ENCODE data around the gene MPP2. TPM values are rescaled to one million over a fixed set of nuclear protein-coding genes. Genes with fewer than 3 reads are reported as not detected.

Gene MPP2
- total and polyA plus RNA-seq, 2 donors (not counting 3 experiments of a cell fraction or from before 2014, with no cell fraction given): 1.4 to 1.6 TPM

DNA sequence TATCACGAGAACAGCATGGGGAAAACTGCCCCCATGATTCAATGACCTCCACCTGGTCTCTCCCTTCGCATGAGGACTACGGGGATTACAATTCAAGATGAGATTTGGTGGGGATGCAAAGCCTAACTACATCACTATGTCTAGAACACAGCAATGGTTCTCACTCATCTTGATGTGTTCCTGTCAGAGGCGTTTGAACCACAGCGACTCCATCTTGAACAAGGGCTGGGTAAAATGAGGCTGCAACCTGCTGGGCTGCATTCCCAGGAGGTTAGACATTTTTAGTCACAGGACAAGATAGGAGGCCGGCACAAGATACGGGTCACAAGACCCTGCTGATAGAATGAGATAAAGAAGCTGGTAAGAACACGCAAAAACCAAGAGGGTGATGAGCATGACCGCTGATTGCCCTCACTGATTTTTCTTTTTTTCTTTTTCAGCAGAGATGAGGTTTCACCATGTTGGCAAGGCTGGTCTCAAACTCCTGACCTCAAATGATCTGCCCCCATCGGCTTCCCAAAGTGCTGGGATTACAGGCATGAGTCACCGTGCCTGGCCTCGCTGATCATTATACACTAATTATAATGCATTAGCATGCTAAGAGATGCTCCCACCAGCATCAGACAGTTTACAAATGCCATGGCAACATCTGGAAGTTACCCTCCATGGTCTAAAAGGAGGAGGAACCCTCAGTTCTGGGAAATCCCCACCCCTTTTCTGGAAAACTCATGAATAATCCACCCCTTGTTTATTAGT lies 37.9 kb upstream of the MPP2 start:
- Histone ChIP-seq H3K4me1 (ENCODE audit: control insufficient read depth, extremely low read depth, insufficient read depth, low read length) (no peaks in the 10 kb centered on the region), H3K4me2 (ENCODE audit: insufficient read depth, low read length) (no peak overlapping the region), H3K79me2 (ENCODE audit: control insufficient read depth, insufficient read depth, low read length) (no peaks in the 10 kb centered on the region), H3K27ac (ENCODE audit: insufficient read depth, low read depth, low read length) (no peak overlapping the region), H3K9ac (replicated peaks; ENCODE audit: extremely low read depth, insufficient read depth, low read length) (no peak overlapping the region), H3K36me3 (ENCODE audit: control insufficient read depth in 2 of 2, extremely low read depth in 1 of 2, insufficient read depth in 2 of 2, low read length in 2 of 2) (no peaks in the 10 kb centered on the region), H3K4me3 (replicated peaks in 1 of 3; ENCODE audit: insufficient read depth in 1 of 3, low read depth in 1 of 3, low read length in 3 of 3) (no peak overlapping the region), H4K20me1 (replicated peaks; ENCODE audit: control insufficient read depth, extremely low read depth, insufficient read depth, low read length) (no peaks in the 10 kb centered on the region), H2AFZ (ENCODE audit: low read depth, low read length) (no peak overlapping the region), H3K27me3 (ENCODE audit: control insufficient read depth in 2 of 2, insufficient read depth in 2 of 2, low read length in 2 of 2) (peaks cover 0 to 2% of the 10 kb centered on the region in 2 experiments), H3K9me3 (replicated peaks; ENCODE audit: control insufficient read depth, insufficient read depth, low read length) (no peaks in the 10 kb centered on the region), H3K9me1 (replicated peaks; ENCODE audit: control insufficient read depth, extremely low read depth, insufficient read depth, low read length) (no peaks in the 10 kb centered on the region)
- TF ChIP-seq, protein P1, sequence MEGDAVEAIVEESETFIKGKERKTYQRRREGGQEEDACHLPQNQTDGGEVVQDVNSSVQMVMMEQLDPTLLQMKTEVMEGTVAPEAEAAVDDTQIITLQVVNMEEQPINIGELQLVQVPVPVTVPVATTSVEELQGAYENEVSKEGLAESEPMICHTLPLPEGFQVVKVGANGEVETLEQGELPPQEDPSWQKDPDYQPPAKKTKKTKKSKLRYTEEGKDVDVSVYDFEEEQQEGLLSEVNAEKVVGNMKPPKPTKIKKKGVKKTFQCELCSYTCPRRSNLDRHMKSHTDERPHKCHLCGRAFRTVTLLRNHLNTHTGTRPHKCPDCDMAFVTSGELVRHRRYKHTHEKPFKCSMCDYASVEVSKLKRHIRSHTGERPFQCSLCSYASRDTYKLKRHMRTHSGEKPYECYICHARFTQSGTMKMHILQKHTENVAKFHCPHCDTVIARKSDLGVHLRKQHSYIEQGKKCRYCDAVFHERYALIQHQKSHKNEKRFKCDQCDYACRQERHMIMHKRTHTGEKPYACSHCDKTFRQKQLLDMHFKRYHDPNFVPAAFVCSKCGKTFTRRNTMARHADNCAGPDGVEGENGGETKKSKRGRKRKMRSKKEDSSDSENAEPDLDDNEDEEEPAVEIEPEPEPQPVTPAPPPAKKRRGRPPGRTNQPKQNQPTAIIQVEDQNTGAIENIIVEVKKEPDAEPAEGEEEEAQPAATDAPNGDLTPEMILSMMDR (IDR thresholded peaks at IDR 0.05; ENCODE audit: extremely low read depth in 1 of 2, insufficient read depth in 1 of 2, low read depth in 1 of 2, low read length in 2 of 2): no peak
- no peak for TF ChIP-seq POLR2A (IDR thresholded peaks at IDR 0.05; ENCODE audit: low read depth, low read length)
- TF ChIP-seq FOS (IDR thresholded peaks at IDR 0.05; ENCODE audit: borderline replicate concordance, insufficient read depth, low read length): no peak
- no peak for TF ChIP-seq POLR2AphosphoS5 (IDR thresholded peaks at IDR 0.05; ENCODE audit: insufficient read depth, low read depth, low read length)
- TF ChIP-seq EZH2 (IDR thresholded peaks at IDR 0.05; ENCODE audit: borderline replicate concordance, low read depth, low read length, severe bottlenecking): no peak
- no peak for TF ChIP-seq JUN (IDR thresholded peaks at IDR 0.05; ENCODE audit: borderline replicate concordance, insufficient read depth, insufficient read length, low read depth)
- TF ChIP-seq, protein P2, sequence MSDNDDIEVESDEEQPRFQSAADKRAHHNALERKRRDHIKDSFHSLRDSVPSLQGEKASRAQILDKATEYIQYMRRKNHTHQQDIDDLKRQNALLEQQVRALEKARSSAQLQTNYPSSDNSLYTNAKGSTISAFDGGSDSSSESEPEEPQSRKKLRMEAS (IDR thresholded peaks at IDR 0.05; ENCODE audit: insufficient read depth, insufficient read length): no peak
- TF ChIP-seq MYC (IDR thresholded peaks at IDR 0.05; ENCODE audit: low read depth, low read length): no peak
- TF ChIP-seq GATA2 (IDR thresholded peaks at IDR 0.05; ENCODE audit: insufficient read depth, insufficient read length, low read depth, low read length): no peak
- DNase-seq (ENCODE audit: low read depth, low spot score) (no peak), FAIRE-seq (no peak)
- POLR2A ChIA-PET: no interaction called here
- no TSS peak for BruUV-seq (replicated peaks)
- dilution Hi-C loops (cut with MboI; ENCODE audit: extremely low pct_ligation_motif_present, low sequenced_read_pairs): no loop called here
- intact Hi-C loops (cut with micrococcal nuclease): no loop called here
- CTCF ChIA-PET: interaction anchor here (1.1 to 3.2 kb wide), 7 partner anchors 38 to 224 kb away, joined by 3 to 69 read pairs (median 4); partner anchors contain the start of genes ASB16 and MPP2
